CD4-positive, alpha-beta memory T cell (primary cell): ENCODE data around the gene MARK2. TPM values are rescaled to one million over a fixed set of nuclear protein-coding genes. Genes with fewer than 3 reads are reported as not detected.
A peak's percentile ranks its signal among the peaks of the same experiment; 100 is the strongest.

Experiments
- CTCF ChIA-PET: fragments of 350-600 bp; sonication (Branson Sonifier 250); formaldehyde crosslinking; loops from one replicate; lab custom pipeline; 2021; ENCODE audit warnings: inconsistent platforms; ENCODE audit not compliant: partially characterized antibody; lab: Charles Lee
- POLR2A ChIA-PET: fragments of 350-600 bp; sonication (Branson Sonifier 250); formaldehyde crosslinking; loops from one replicate; lab custom pipeline; 2021; ENCODE audit not compliant: partially characterized antibody; lab: Charles Lee
- DNase-seq, 5 donors: peaks; one replicate each; pipeline versions ENCODE4 v3.0.0 to v3.0.0-alpha.2; 2020 to 2022; ENCODE audit warnings: mixed read lengths in 1 of 5
- H3K27ac ChIP-seq: one replicate; pipeline ENCODE4 v1.7.0; 2013; ENCODE audit warnings: low read depth, low read length
- H3K27me3 ChIP-seq: 2 replicates; pipeline ENCODE4 v1.7.0; 2013; ENCODE audit warnings: mild to moderate bottlenecking, low read length, moderate library complexity; ENCODE audit not compliant: insufficient read depth
- H3K36me3 ChIP-seq: 2 replicates; pipeline ENCODE4 v1.7.0; 2013; ENCODE audit warnings: mild to moderate bottlenecking, low read length, moderate library complexity; ENCODE audit not compliant: insufficient read depth
- H3K4me1 ChIP-seq: 2 replicates; pipeline ENCODE4 v1.7.0; 2013; ENCODE audit warnings: mild to moderate bottlenecking, low read length, moderate library complexity; ENCODE audit not compliant: insufficient read depth
- H3K4me3 ChIP-seq, 2 donors: one replicate each; pipeline ENCODE4 v1.7.0; 2013; ENCODE audit warnings: low read length in 2 of 2, mild to moderate bottlenecking in 1 of 2
- H3K9me3 ChIP-seq, 2 donors: one replicate each; pipeline ENCODE4 v1.7.0; 2013; ENCODE audit warnings: low read length in 2 of 2, control low read depth in 1 of 2; ENCODE audit not compliant: control insufficient read depth in 1 of 2
- H3K27ac Mint-ChIP-seq, 7 donors: one replicate each; pipeline ENCODE4 v1.8.0; 2020 to 2021; ENCODE audit warnings: mixed read lengths in 7 of 7, mild to moderate bottlenecking in 6 of 7, inconsistent platforms in 3 of 7, moderate library complexity in 3 of 7
- H3K27me3 Mint-ChIP-seq, 2 donors: one replicate each; pipeline ENCODE4 v1.8.0; 2020 to 2021; ENCODE audit warnings: mixed read lengths in 2 of 2
- H3K36me3 Mint-ChIP-seq, 2 donors: one replicate each; pipeline ENCODE4 v1.8.0; 2020 to 2021; ENCODE audit warnings: mixed read lengths in 2 of 2, inconsistent platforms in 1 of 2, mild to moderate bottlenecking in 1 of 2
- H3K4me1 Mint-ChIP-seq, 4 donors: one replicate each; pipeline ENCODE4 v1.8.0; 2020 to 2021; ENCODE audit warnings: mixed read lengths in 4 of 4, mild to moderate bottlenecking in 1 of 4
- H3K4me3 Mint-ChIP-seq, 8 donors: one replicate each; pipeline ENCODE4 v1.8.0; 2020 to 2021; ENCODE audit warnings: mixed read lengths in 8 of 8, mild to moderate bottlenecking in 7 of 8, moderate library complexity in 6 of 8, inconsistent platforms in 3 of 8
- H3K9me3 Mint-ChIP-seq, 8 donors: one replicate each; pipeline ENCODE4 v1.8.0; 2020 to 2021; ENCODE audit warnings: mixed read lengths in 8 of 8, mild to moderate bottlenecking in 5 of 8, inconsistent platforms in 3 of 8, moderate library complexity in 1 of 8
- intact Hi-C: fragments of 100-400 bp; cut with micrococcal nuclease; formaldehyde crosslinking; loops from one replicate; pipeline ENCODE4 v1.15.1; 2023
- polyA plus RNA-seq, 2 donors: library from polyadenylated mRNA; unstranded; fragments of 300-500 nt; fragmentation: Illumina TruSeq; gene quantifications; one replicate each; pipeline ENCODE4 v1.2.3, GENCODE V29; 2021
- total RNA-seq, 2 experiments: library from RNA; stranded (reverse); gene quantifications; one replicate each; pipeline ENCODE4 v1.2.3, GENCODE V29; 2021

The MARK2 gene
- total and polyA plus RNA-seq, 4 experiments from 2014 or later: 25.1 to 68.0 (median 60.4) TPM

DNA sequence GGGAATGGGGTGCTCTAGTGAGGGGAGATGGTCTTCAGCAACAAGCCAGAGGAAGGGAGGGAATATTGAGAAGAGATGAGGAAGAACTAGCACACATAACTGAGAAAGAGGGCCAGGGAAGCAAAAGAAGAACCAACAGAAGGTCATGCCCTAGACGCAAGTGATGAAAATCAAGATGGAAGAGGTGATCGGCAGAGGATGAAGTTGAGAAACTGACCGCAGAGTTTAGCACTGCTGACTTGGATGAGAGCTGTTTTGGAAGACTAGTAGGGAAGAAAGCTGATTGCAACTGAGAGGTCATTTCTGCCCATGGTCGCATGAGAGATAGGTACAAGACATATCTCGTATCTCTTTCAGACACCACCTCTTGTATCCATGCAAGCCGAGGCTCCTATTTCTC, 22.7 kb upstream of the MARK2 start:
- no peaks in the 10 kb centered on the region for H3K9me3 Mint-ChIP-seq
- no peak for DNase-seq
- intact Hi-C loops: no loop called here
- peaks cover 15% of the 10 kb centered on the region for H3K36me3 ChIP-seq
- H3K27ac Mint-ChIP-seq: peak overlapping the region in 4 of 7 donors; percentile 30 to 76 (median 66)
- H3K4me1 Mint-ChIP-seq: peaks cover 20 to 22% (median 21%) of the 10 kb centered on the region in 4 donors
- CTCF ChIA-PET: interaction anchor here (1.3 to 2.3 kb wide), 2 partner anchors 21 to 77 kb away, joined by 3 to 7 read pairs; no protein-coding TSS in a partner anchor
- H3K27me3 Mint-ChIP-seq: no peaks in the 10 kb centered on the region
- peak overlapping the region in 2 of 8 donors; percentile 33 to 35 for H3K4me3 Mint-ChIP-seq
- no peak overlapping the region for H3K4me3 ChIP-seq
- H3K36me3 Mint-ChIP-seq: peaks cover 15 to 26% of the 10 kb centered on the region in 2 donors
- no peaks in the 10 kb centered on the region for H3K9me3 ChIP-seq
- no peaks in the 10 kb centered on the region for H3K27me3 ChIP-seq
- H3K4me1 ChIP-seq: peaks cover 19% of the 10 kb centered on the region
- POLR2A ChIA-PET: interaction anchor here (1.2 kb wide), 1 partner anchor 129 kb away, joined by 3 read pairs; no protein-coding TSS in a partner anchor
- H3K27ac ChIP-seq: no peak overlapping the region

DNA sequence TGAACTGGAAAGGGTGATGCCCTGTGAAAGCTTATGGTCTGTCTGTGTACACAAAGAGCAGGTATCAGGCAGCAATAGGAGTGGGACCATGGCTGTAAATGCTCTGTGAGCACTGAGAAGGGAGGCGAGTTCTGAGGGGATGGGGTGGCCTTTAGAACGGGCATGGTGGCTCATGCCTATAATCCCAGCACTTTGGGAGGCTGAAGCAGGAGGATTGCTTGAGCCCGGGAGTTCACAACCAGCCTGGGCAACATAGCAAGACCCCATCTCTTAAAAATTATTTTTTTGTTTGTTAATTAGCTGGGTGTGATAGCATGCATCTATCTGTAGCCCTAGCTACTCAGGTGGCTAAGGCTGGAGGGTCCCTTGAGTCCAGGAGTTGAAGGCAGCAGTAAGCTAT, 22.2 kb upstream of the MARK2 start:
- peak overlapping the region in 1 of 7 donors; percentile 32 for H3K27ac Mint-ChIP-seq
- Histone ChIP-seq H3K4me1 (peaks cover 19% of the 10 kb centered on the region), H3K4me3 (no peak overlapping the region), H3K27me3 (no peaks in the 10 kb centered on the region), H3K36me3 (peaks cover 21% of the 10 kb centered on the region), H3K9me3 (no peaks in the 10 kb centered on the region), H3K27ac (no peak overlapping the region)
- no peaks in the 10 kb centered on the region for H3K9me3 Mint-ChIP-seq
- H3K4me1 Mint-ChIP-seq: peaks cover 20 to 22% (median 21%) of the 10 kb centered on the region in 4 donors
- CTCF ChIA-PET: interaction anchor here (1.3 to 2.3 kb wide), 2 partner anchors 20 to 78 kb away, joined by 3 to 7 read pairs; no protein-coding TSS in a partner anchor
- DNase-seq: no peak
- H3K27me3 Mint-ChIP-seq: no peaks in the 10 kb centered on the region
- POLR2A ChIA-PET: interaction anchor here (1.2 kb wide), 1 partner anchor 129 kb away, joined by 3 read pairs; no protein-coding TSS in a partner anchor
- H3K36me3 Mint-ChIP-seq: peaks cover 17 to 28% of the 10 kb centered on the region in 2 donors
- intact Hi-C loops: no loop called here
- no peak overlapping the region for H3K4me3 Mint-ChIP-seq

DNA sequence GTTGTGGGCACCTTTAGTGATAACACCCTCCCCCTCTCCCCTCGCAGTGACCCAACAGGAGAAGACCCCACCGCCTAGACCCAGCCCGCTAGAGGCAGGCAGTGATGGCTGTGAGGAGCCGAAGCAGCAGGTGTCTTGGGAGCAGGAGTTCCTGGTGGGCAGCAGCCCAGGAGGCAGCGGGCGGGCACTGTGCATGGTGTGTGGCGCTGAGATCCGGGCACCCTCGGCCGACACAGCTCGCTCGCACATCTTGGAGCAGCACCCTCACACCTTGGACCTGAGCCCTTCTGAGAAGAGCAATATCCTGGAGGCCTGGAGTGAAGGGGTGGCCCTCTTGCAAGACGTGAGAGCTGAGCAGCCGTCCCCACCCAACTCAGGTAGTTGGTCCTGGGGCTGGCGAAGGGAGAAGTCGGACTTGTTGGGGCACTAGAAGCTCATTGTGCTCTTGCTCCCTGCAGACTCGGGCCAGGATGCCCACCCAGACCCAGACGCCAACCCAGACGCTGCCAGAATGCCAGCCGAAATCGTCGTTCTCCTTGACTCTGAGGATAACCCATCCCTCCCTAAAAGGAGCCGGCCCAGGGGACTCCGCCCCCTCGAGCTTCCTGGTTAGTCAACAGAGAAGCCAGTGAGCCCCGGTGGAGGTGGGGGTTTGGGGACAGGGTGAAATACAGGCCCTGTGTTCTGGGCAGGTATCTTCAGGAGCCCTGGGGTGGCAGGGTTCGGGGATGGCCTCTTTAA, 21.0 kb upstream of the MARK2 start:
- POLR2A ChIA-PET: no interaction called here
- Mint-ChIP-seq H3K9me3 (no peaks in the 10 kb centered on the region), H3K4me1 (peaks cover 14 to 19% (median 16%) of the 10 kb centered on the region in 4 donors), H3K27me3 (no peaks in the 10 kb centered on the region), H3K4me3 (no peak overlapping the region), H3K36me3 (peaks cover 24 to 35% of the 10 kb centered on the region in 2 donors), H3K27ac (no peak overlapping the region)
- Histone ChIP-seq H3K4me3 (no peak overlapping the region), H3K27me3 (no peaks in the 10 kb centered on the region), H3K4me1 (peaks cover 13% of the 10 kb centered on the region), H3K9me3 (no peaks in the 10 kb centered on the region), H3K27ac (no peak overlapping the region), H3K36me3 (peaks cover 27% of the 10 kb centered on the region)
- CTCF ChIA-PET: no interaction called here
- no peak for DNase-seq
- intact Hi-C loops: no loop called here

DNA sequence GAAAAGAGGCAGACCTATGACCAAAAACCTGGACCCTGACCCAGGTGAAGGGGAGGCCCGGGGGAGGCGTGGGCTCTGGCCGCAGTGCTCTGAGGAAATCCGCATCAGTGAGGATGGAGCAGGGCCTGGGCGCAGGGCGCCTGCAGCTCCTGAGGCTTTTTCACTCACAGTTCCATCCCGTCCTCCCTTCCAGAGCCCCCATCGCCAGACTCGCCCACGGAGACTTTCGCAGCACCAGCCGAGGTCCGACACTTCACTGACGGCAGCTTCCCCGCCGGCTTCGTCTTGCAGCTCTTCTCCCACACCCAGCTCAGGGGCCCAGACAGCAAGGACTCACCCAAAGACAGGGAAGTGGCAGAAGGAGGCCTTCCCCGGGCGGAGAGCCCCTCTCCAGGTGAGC, 20.3 kb upstream of the MARK2 start:
- Mint-ChIP-seq H3K36me3 (peaks cover 29 to 40% of the 10 kb centered on the region in 2 donors), H3K27ac (no peak overlapping the region), H3K4me3 (no peak overlapping the region), H3K4me1 (peaks cover 14 to 19% (median 16%) of the 10 kb centered on the region in 4 donors), H3K27me3 (no peaks in the 10 kb centered on the region), H3K9me3 (no peaks in the 10 kb centered on the region)
- Histone ChIP-seq H3K4me1 (peaks cover 12% of the 10 kb centered on the region), H3K27me3 (no peaks in the 10 kb centered on the region), H3K36me3 (peaks cover 27% of the 10 kb centered on the region), H3K9me3 (no peaks in the 10 kb centered on the region), H3K4me3 (no peak overlapping the region), H3K27ac (no peak overlapping the region)
- DNase-seq: no peak
- POLR2A ChIA-PET: no interaction called here
- intact Hi-C loops: no loop called here
- CTCF ChIA-PET: interaction anchor here (1.7 kb wide), 1 partner anchor 19 kb away, joined by 3 read pairs; no protein-coding TSS in a partner anchor

DNA sequence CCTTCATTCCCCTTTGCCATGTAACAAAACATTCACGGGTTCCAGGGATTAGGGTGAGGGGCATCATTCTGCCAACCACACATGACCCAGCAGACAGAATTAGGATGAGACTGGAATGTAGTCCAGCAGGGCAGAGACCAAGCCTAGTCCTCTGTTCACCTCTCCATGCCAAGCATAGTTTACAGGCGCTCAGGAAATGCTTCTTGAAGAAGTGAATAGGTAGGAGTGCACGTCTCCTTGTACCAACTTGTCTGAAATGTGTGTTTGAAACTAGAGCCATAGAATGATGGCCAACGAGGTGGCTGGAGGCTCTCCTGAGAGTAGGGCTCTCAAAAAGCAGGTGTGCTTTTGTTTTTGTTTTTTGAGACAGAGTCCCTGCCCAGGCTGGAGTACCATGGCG, 17.5 kb upstream of the MARK2 start:
- POLR2A ChIA-PET: no interaction called here
- H3K36me3 Mint-ChIP-seq: peaks cover 43 to 51% of the 10 kb centered on the region in 2 donors

DNA sequence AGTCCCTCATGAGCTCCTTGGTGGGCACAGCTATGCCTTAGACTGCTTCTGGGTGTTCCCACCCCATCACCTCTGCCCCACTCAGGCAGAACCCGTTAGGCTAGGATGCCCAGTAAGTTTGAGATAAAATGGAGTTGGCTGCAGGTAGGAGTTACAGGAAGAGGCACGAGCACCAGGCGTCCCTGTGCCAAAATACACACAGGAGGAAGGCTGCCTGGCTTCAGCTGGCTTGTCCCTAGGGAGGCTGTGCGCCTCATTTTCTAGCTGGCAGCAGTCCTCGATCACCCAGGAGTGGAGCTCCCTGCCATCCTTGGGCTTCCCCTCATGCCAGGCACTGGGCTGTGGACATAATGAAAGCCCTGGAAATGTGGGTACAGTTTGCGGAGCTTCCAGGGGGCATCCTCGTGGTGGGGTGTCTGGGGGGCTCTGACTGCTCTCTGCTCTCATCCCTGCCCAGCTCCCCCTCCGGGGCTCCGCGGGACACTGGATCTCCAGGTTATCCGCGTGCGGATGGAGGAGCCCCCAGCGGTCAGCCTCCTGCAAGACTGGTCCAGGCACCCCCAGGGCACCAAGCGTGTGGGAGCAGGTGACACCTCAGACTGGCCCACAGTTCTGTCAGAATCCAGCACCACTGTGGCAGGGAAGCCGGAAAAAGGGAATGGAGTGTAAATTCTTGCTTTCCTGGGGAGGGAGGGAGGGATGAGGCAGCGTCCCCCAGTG, 12.3 kb upstream of the MARK2 start:
- intact Hi-C loops: no loop called here
- Mint-ChIP-seq H3K27ac (no peak overlapping the region), H3K4me1 (peaks cover 0 to 1% (median 0%) of the 10 kb centered on the region in 4 donors), H3K27me3 (no peaks in the 10 kb centered on the region), H3K36me3 (peaks cover 26 to 29% of the 10 kb centered on the region in 2 donors), H3K4me3 (no peak overlapping the region), H3K9me3 (no peaks in the 10 kb centered on the region)
- DNase-seq: no peak
- Histone ChIP-seq H3K36me3 (peaks cover 7% of the 10 kb centered on the region), H3K4me3 (no peak overlapping the region), H3K4me1 (no peaks in the 10 kb centered on the region), H3K27me3 (no peaks in the 10 kb centered on the region), H3K27ac (no peak overlapping the region), H3K9me3 (no peaks in the 10 kb centered on the region)
- ChIA-PET POLR2A (no interaction called here), CTCF (interaction anchor here (1.4 kb wide), 1 partner anchor 10 kb away, joined by 3 read pairs; no protein-coding TSS in a partner anchor)

More for the DNA sequence above, 17.5 kb upstream of the MARK2 start:
- no peaks in the 10 kb centered on the region for H3K4me1 ChIP-seq
- DNase-seq: no peak
- no peaks in the 10 kb centered on the region for H3K27me3 Mint-ChIP-seq
- no peak overlapping the region for H3K4me3 ChIP-seq
- no peak overlapping the region for H3K27ac Mint-ChIP-seq
- H3K4me3 Mint-ChIP-seq: no peak overlapping the region
- H3K27me3 ChIP-seq: no peaks in the 10 kb centered on the region
- no peaks in the 10 kb centered on the region for H3K9me3 Mint-ChIP-seq
- no peak overlapping the region for H3K27ac ChIP-seq
- H3K4me1 Mint-ChIP-seq: no peaks in the 10 kb centered on the region
- H3K9me3 ChIP-seq: no peaks in the 10 kb centered on the region
- intact Hi-C loops: no loop called here
- peaks cover 27% of the 10 kb centered on the region for H3K36me3 ChIP-seq
- CTCF ChIA-PET: interaction anchor here (1.2 kb wide), 1 partner anchor 99 kb away, joined by 3 read pairs; no protein-coding TSS in a partner anchor
